H1 (cell line): ENCODE results near the gene TCEA3. TPM values are rescaled to one million over a fixed set of nuclear protein-coding genes. Genes with fewer than 3 reads are reported as not detected.

Source experiments
- CTCF ChIA-PET: fragments of 300-600 bp; sonication (Branson Sonifier 250); formaldehyde crosslinking; loops from one replicate; lab custom pipeline; 2021; ENCODE audit not compliant: partially characterized antibody; lab: Charles Lee
- POLR2A ChIA-PET: fragments of 300-600 bp; sonication (Branson Sonifier 250); formaldehyde crosslinking; loops from one replicate; lab custom pipeline; 2021; ENCODE audit warnings: inconsistent platforms; ENCODE audit not compliant: partially characterized antibody; lab: Charles Lee
- DNase-seq, 2 experiments: peaks; one replicate each; pipeline versions ENCODE4 v3.0.0 to v3.0.0-alpha.2; 2010 to 2022; ENCODE audit warnings: low spot score in 2 of 2, low read depth in 1 of 2, mixed read lengths in 1 of 2
- FAIRE-seq: peaks from 2 replicates; lab custom pipeline; 2011; peaks lifted over from hg19 to GRCh38; lab: Jason Lieb, UNC
- H2AFZ ChIP-seq: 2 replicates; pipeline ENCODE4 v1.8.1; 2012; ENCODE audit warnings: low read length, inconsistent platforms
- H2AK5ac ChIP-seq: 2 replicates; pipeline ENCODE4 v1.6.1; 2013; ENCODE audit warnings: low read depth, low read length
- H2BK120ac ChIP-seq: replicated peaks from 2 replicates; pipeline ENCODE3; 2013; ENCODE audit warnings: low read depth, low read length, inconsistent platforms
- H2BK12ac ChIP-seq: 2 replicates; pipeline ENCODE4 v1.6.1; 2013; ENCODE audit warnings: low read depth, low read length
- H2BK15ac ChIP-seq: 2 replicates; pipeline ENCODE4 v1.6.1; 2013; ENCODE audit warnings: low read length
- H2BK20ac ChIP-seq: 2 replicates; pipeline ENCODE4 v1.6.1; 2013; ENCODE audit warnings: low read length
- H2BK5ac ChIP-seq: 2 replicates; pipeline ENCODE4 v1.6.1; 2013; ENCODE audit warnings: low read depth, low read length
- H3K14ac ChIP-seq: 2 replicates; pipeline ENCODE4 v1.6.1; 2013; ENCODE audit warnings: inconsistent platforms; ENCODE audit not compliant: insufficient read length
- H3K18ac ChIP-seq: 2 replicates; pipeline ENCODE4 v1.6.1; 2013; ENCODE audit warnings: low read length; ENCODE audit errors: extremely low read depth
- H3K23ac ChIP-seq: 2 replicates; pipeline ENCODE4 v1.6.1; 2013; ENCODE audit warnings: inconsistent platforms; ENCODE audit not compliant: insufficient read length
- H3K23me2 ChIP-seq: 2 replicates; pipeline ENCODE4 v1.6.1; 2013; ENCODE audit warnings: low read depth, low read length
- H3K27ac ChIP-seq: 2 replicates; pipeline ENCODE4 v1.6.1; 2011; ENCODE audit warnings: low read depth, low read length, inconsistent platforms
- H3K27me3 ChIP-seq, 4 experiments: replicated peaks in 1 of 4; 1 replicate in 1 of 4; 2 replicates in 3 of 4; pipeline versions ENCODE4 v1.6.1 to v1.8.1; 2011 to 2013; ENCODE audit warnings: low read length in 3 of 4, mild to moderate bottlenecking in 3 of 4, inconsistent platforms in 2 of 4, mixed read lengths in 2 of 4, moderate library complexity in 1 of 4; ENCODE audit not compliant: control insufficient read depth in 3 of 4, insufficient read depth in 3 of 4; ENCODE audit errors: extremely low read depth in 1 of 4
- H3K36me3 ChIP-seq, 4 experiments: 2 replicates each; pipeline versions ENCODE4 v1.6.1 to v1.8.1; 2011 to 2013; ENCODE audit warnings: mild to moderate bottlenecking in 4 of 4, low read length in 3 of 4, moderate library complexity in 2 of 4, control low read depth in 1 of 4, inconsistent platforms in 1 of 4; ENCODE audit not compliant: insufficient read depth in 4 of 4, control insufficient read depth in 2 of 4
- H3K4ac ChIP-seq: replicated peaks from 2 replicates; pipeline ENCODE3; 2013; ENCODE audit warnings: low read length, low read depth, mixed read lengths, inconsistent platforms; ENCODE audit not compliant: insufficient read length
- H3K4me1 ChIP-seq, 4 experiments: replicated peaks in 1 of 4; 1 replicate in 1 of 4; 2 replicates in 3 of 4; pipeline versions ENCODE4 v1.6.1 to v1.8.1; 2011 to 2013; ENCODE audit warnings: low read length in 3 of 4, inconsistent platforms in 2 of 4, mixed read lengths in 1 of 4; ENCODE audit not compliant: insufficient read depth in 4 of 4, control insufficient read depth in 3 of 4
- H3K4me2 ChIP-seq, 2 experiments: 2 replicates each; pipeline versions ENCODE4 v1.6.1 to v1.8.1; 2011 to 2013; ENCODE audit warnings: low read depth in 2 of 2, low read length in 2 of 2, control low read depth in 1 of 2, inconsistent platforms in 1 of 2, mild to moderate bottlenecking in 1 of 2; ENCODE audit not compliant: insufficient read depth in 1 of 2
- H3K4me3 ChIP-seq, 4 experiments: fragments of 200-600, 300-600 bp in 1 of 4; sonication (generic), shearing (Covaris generic), sonication (Bioruptor Twin) in 1 of 4; 2 replicates each; pipeline versions ENCODE4 v1.5.1 to v1.8.1; 2011 to 2016; ENCODE audit warnings: low read length in 4 of 4, low read depth in 3 of 4, control low read depth in 2 of 4, inconsistent platforms in 2 of 4, mild to moderate bottlenecking in 2 of 4, mixed read lengths in 1 of 4, moderate library complexity in 1 of 4; ENCODE audit not compliant: insufficient read depth in 2 of 4; ENCODE audit errors: extremely low read depth in 1 of 4
- H3K56ac ChIP-seq: replicated peaks from 2 replicates; pipeline ENCODE3; 2013; ENCODE audit warnings: low read depth, mild to moderate bottlenecking, mixed read lengths, low read length, inconsistent platforms; ENCODE audit not compliant: insufficient read length
- H3K79me1 ChIP-seq: 2 replicates; pipeline ENCODE4 v1.6.1; 2013; ENCODE audit warnings: low read depth, low read length, control low read depth
- H3K79me2 ChIP-seq, 2 experiments: 2 replicates each; pipeline versions ENCODE4 v1.6.1 to v1.8.1; 2012 to 2013; ENCODE audit warnings: low read length in 2 of 2, mild to moderate bottlenecking in 2 of 2, inconsistent platforms in 1 of 2; ENCODE audit not compliant: insufficient read depth in 2 of 2, control insufficient read depth in 1 of 2
- H3K9ac ChIP-seq, 4 experiments: replicated peaks in 1 of 4; 1 replicate in 1 of 4; 2 replicates in 3 of 4; pipeline versions ENCODE4 v1.6.1 to v1.8.1; 2011 to 2013; ENCODE audit warnings: low read depth in 3 of 4, low read length in 3 of 4, control low read depth in 2 of 4, mild to moderate bottlenecking in 2 of 4, moderate library complexity in 2 of 4, inconsistent platforms in 1 of 4; ENCODE audit errors: extremely low read depth in 1 of 4
- H3K9me3 ChIP-seq, 2 experiments: 2 replicates each; pipeline versions ENCODE4 v1.6.1 to v1.8.1; 2012 to 2013; ENCODE audit warnings: mild to moderate bottlenecking in 2 of 2, moderate library complexity in 2 of 2, control low read depth in 1 of 2, inconsistent platforms in 1 of 2, low read depth in 1 of 2, low read length in 1 of 2, mixed read lengths in 1 of 2; ENCODE audit not compliant: insufficient read depth in 2 of 2
- H4K20me1 ChIP-seq, 2 experiments: replicated peaks in 1 of 2; 2 replicates each; pipeline versions ENCODE3 to v1.8.1; 2011 to 2013; ENCODE audit warnings: inconsistent platforms in 2 of 2, low read length in 2 of 2, mild to moderate bottlenecking in 1 of 2; ENCODE audit not compliant: insufficient read depth in 2 of 2, control insufficient read depth in 1 of 2
- H4K5ac ChIP-seq: 2 replicates; pipeline ENCODE4 v1.6.1; 2013; ENCODE audit warnings: low read length, low read depth, mixed read lengths, inconsistent platforms; ENCODE audit not compliant: insufficient read length
- H4K8ac ChIP-seq: 2 replicates; pipeline ENCODE4 v1.8.0; 2013; ENCODE audit warnings: mild to moderate bottlenecking, moderate library complexity, low read length, inconsistent platforms; ENCODE audit not compliant: insufficient read depth; ENCODE audit errors: extremely low read depth
- H4K91ac ChIP-seq: replicated peaks from 2 replicates; pipeline ENCODE3; 2013; ENCODE audit warnings: low read length, mixed read lengths, inconsistent platforms; ENCODE audit not compliant: insufficient read length
- HDAC2 ChIP-seq, 2 experiments: fragments of 300-600 bp in 1 of 2; sonication (generic) in 1 of 2; IDR thresholded peaks; 2 replicates each; pipeline ENCODE4 v1.6.1; 2011 to 2012; ENCODE audit warnings: low read depth in 2 of 2, low read length in 2 of 2, mild to moderate bottlenecking in 2 of 2, moderate library complexity in 2 of 2, borderline replicate concordance in 1 of 2, inconsistent platforms in 1 of 2
- POLR2AphosphoS5 ChIP-seq: IDR thresholded peaks from 2 replicates; pipeline ENCODE4 v1.6.1; 2011; ENCODE audit warnings: low read depth, low read length
- WGBS, 2 experiments: shearing (Covaris generic) in 1 of 2; methylation state at CpG; one replicate each; pipeline versions ENCODE4 v1.1.6 to v1.1.7; 2013 to 2015; ENCODE audit warnings: low lambda C conversion rate in 2 of 2, mixed read lengths in 2 of 2, inconsistent platforms in 1 of 2, low coverage in 1 of 2, missing lambda C conversion rate in 1 of 2; ENCODE audit not compliant: insufficient replicate concordance in 2 of 2, insufficient coverage in 1 of 2, insufficient read length in 1 of 2; ENCODE audit errors: extremely low coverage in 1 of 2, missing lambda C conversion rate in 1 of 2; 5-methylcytosine and 5-hydroxymethylcytosine counted together
- polyA plus RNA-seq, 7 experiments: library from polyadenylated mRNA; depleted of rRNA in 3 of 7; stranded (reverse) in 5 of 7; unstranded in 2 of 7; fragments of >200 nt in 5 of 7; fragments of 200-250 nt in 2 of 7; gene quantifications; 1 replicate in 5 of 7; 2 replicates in 1 of 7; 4 replicates in 1 of 7; pipeline versions ENCODE4 v1.2.1 to v1.2.3, GENCODE V29; 2011 to 2013; ENCODE audit warnings: missing spikeins in 2 of 7, mixed read lengths in 2 of 7
- total RNA-seq: library from RNA; stranded (reverse); fragmentation: NEBNext Ultra II Directional; extraction: Animal tissue kit (Norgen Biotek cat#: 25700); gene quantifications from 2 replicates; pipeline ENCODE4 v1.2.1, GENCODE V29; 2021

TCEA3 gene
- total and polyA plus RNA-seq, 2 of the 8 experiments (the other 6 are each of a cell fraction or from before 2014, with no cell fraction given), result 0.08 TPM; not detected in 1

DNA sequence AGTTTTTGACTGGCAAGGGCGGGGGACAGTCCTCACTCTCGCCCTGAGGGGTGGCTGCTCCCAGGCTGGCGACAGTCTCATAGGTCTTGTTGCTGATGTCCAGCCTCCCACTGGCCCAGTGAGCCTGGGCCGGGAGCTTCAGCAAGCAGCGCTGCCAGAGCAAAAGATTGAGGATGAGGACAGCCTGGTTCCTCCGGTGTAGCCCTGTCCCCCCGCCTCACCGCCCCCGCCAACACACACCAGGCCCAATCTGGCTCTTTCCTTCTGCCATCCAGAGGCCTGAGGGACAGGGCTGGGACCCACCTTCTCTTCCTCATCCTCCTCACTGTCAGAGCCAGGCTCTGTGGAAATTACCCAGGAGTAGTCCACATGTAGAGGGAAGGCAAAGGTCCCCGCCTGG, 8.6 kb upstream of the TCEA3 start:
- Histone ChIP-seq H2AK5ac (no peak overlapping the region), H4K91ac (no peak overlapping the region), H3K23ac (no peak overlapping the region), H3K9me3 (no peaks in the 10 kb centered on the region), H2BK120ac (no peak overlapping the region), H3K18ac (no peak overlapping the region), H3K14ac (no peak overlapping the region), H3K23me2 (no peaks in the 10 kb centered on the region), H4K8ac (no peak overlapping the region), H3K27ac (no peak overlapping the region), H3K27me3 (no peaks in the 10 kb centered on the region; a peak in 1 of 7 replicates), H3K4ac (no peak overlapping the region), H3K9ac (no peak overlapping the region), H3K4me3 (no peak overlapping the region), H2AFZ (no peak overlapping the region), H2BK5ac (no peak overlapping the region), H3K56ac (no peak overlapping the region), H3K4me1 (peaks cover 0 to 8% (median 4%) of the 10 kb centered on the region in 4 experiments; a peak in 5 of 7 replicates), H3K79me2 (no peaks in the 10 kb centered on the region), H2BK15ac (no peak overlapping the region), H2BK12ac (no peak overlapping the region), H3K79me1 (no peaks in the 10 kb centered on the region), H4K5ac (no peak overlapping the region), H3K4me2 (no peak overlapping the region), H4K20me1 (peaks cover 10 to 11% of the 10 kb centered on the region in 2 experiments), H2BK20ac (no peak overlapping the region), H3K36me3 (peaks cover 4 to 39% (median 16%) of the 10 kb centered on the region in 4 experiments; a peak in 5 of 8 replicates)
- WGBS, 2 experiments, result 92% methylated on average over 10 of the region's 10 CpGs; no CpG with 5 or more reads in 1 of the 2 experiments
- FAIRE-seq (no peak), DNase-seq (no peak)
- CTCF ChIA-PET, result interaction anchor here (0.6 to 2.5 kb wide), 3 partner anchors 7 to 64 kb away, joined by 3 to 13 read pairs (median 4); partner anchors contain the start of gene TCEA3
- POLR2A ChIA-PET, result no interaction called here
- TF ChIP-seq HDAC2 (IDR thresholded peaks at IDR 0.05; ENCODE audit: borderline replicate concordance in 1 of 2, low read depth in 2 of 2, low read length in 2 of 2) (no peak), POLR2AphosphoS5 (no peak)
